Measurements from ENCODE around the gene PPP2R2B. TPM values are rescaled to one million over a fixed set of nuclear protein-coding genes. Genes with fewer than 3 reads are reported as not detected.

PPP2R2B gene
- total RNA-seq, 4 donors from 2014 or later = 1.2 to 2.9 (median 1.9) TPM

DNA sequence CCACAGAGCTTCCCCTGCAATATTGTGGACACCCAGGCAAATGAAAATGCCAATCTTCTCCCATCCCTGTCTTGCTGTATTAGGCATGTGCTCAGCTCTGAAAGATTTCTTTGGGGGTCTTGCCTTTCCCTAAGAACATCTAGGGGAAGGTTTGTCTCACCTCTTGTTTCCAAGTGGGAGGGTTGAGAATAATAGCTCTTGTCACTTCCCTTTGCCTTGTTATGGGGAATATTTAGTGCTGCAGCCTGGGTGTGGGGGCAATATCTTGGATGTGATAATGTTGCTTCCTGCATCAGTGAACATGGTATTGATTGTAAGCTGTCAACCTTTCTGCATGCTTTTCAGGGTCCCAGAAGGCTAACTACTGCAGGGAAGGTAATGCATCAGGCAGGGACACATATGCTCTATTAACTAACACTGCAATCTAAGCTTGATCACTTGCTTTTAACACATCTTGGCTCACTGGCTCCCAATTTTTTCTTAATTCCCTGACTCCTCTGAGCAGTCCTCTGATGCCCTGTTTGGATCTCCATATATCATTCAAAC lies 296.4 kb downstream of the PPP2R2B start:
- Histone ChIP-seq H3K9me3 (no peaks in the 10 kb centered on the region), H3K27ac (no peak overlapping the region), H3K4me3 (no peak overlapping the region), H3K4me1 (no peaks in the 10 kb centered on the region), H3K27me3 (no peaks in the 10 kb centered on the region), H3K36me3 (no peaks in the 10 kb centered on the region)
- no peak for TF ChIP-seq POLR2A (IDR thresholded peaks at IDR 0.05)
- TF ChIP-seq, protein P1, sequence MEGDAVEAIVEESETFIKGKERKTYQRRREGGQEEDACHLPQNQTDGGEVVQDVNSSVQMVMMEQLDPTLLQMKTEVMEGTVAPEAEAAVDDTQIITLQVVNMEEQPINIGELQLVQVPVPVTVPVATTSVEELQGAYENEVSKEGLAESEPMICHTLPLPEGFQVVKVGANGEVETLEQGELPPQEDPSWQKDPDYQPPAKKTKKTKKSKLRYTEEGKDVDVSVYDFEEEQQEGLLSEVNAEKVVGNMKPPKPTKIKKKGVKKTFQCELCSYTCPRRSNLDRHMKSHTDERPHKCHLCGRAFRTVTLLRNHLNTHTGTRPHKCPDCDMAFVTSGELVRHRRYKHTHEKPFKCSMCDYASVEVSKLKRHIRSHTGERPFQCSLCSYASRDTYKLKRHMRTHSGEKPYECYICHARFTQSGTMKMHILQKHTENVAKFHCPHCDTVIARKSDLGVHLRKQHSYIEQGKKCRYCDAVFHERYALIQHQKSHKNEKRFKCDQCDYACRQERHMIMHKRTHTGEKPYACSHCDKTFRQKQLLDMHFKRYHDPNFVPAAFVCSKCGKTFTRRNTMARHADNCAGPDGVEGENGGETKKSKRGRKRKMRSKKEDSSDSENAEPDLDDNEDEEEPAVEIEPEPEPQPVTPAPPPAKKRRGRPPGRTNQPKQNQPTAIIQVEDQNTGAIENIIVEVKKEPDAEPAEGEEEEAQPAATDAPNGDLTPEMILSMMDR (IDR thresholded peaks at IDR 0.05) = no peak
- no peak for DNase-seq

DNA sequence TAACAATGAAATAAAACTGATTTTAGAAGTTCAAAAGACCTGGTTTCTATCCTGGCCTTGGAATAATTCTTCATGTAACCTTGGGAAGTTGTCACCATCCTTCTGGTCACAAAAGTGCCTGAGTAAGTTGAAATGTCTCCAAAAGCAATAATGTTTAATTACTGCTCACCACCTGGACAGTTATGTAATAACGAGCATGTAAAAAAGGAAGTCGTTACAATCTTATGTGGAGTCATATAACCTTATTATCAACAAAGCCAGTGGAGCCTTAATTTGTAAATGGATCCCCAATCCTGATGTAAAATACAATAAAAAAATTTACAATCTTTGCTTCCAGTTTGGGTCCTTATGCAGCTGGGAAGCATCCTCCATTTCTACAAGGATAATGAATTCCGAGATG lies 298.3 kb downstream of the PPP2R2B start:
- no peak for DNase-seq
- H3K36me3 ChIP-seq = no peaks in the 10 kb centered on the region
- no peak overlapping the region for H3K4me3 ChIP-seq
- no peaks in the 10 kb centered on the region for H3K27me3 ChIP-seq
- TF ChIP-seq, protein P1 (IDR thresholded peaks at IDR 0.05) = no peak
- TF ChIP-seq POLR2A (IDR thresholded peaks at IDR 0.05) = no peak
- no peak overlapping the region for H3K27ac ChIP-seq
- peaks cover 0 to 6% (median 0%) of the 10 kb centered on the region in 4 donors for H3K9me3 ChIP-seq
- no peaks in the 10 kb centered on the region for H3K4me1 ChIP-seq

DNA sequence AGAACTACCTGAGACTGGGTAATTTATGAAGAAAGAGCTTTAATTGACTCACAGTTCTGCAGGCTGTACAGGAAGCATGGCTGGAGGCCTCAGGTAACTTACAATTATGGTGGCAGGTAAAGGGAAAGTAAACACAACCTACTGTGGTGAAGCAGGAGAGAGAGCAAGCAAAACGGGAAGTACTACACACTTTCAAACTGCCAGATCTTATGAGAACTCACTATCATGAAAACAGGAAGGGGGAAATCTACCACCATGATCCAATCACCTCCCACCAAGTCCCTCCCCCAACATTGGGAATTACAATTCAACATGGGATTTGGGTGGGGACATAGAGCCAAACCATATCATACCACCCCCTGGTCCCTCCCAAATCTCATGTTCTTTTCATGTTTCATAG lies 303.8 kb downstream of the PPP2R2B start:
- H3K9me3 ChIP-seq = peaks cover 0 to 6% (median 0%) of the 10 kb centered on the region in 4 donors
- no peak overlapping the region for H3K4me3 ChIP-seq
- no peaks in the 10 kb centered on the region for H3K27me3 ChIP-seq
- no peak overlapping the region for H3K27ac ChIP-seq
- H3K4me1 ChIP-seq = no peaks in the 10 kb centered on the region
- no peak for DNase-seq
- H3K36me3 ChIP-seq = no peaks in the 10 kb centered on the region
- TF ChIP-seq, protein P1 (IDR thresholded peaks at IDR 0.05) = no peak
- no peak for TF ChIP-seq POLR2A (IDR thresholded peaks at IDR 0.05)

DNA sequence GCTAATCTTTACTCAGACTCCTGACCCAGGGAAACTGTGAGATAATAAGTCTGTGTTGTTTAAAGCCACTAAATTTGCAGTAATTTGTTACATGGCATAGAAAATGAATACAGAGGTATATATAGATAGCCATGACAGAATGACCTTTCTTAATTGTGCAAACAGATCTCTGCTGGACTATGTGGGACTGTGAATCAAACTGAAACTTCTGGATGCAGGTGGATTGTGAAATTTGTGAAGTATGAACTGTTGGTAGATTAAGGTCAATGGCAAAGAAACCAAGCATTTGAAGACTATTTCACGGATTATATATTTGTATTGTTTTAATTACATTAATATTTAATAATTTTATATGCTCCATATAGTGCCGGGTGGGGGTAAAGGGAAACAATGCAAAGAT lies 310.4 kb downstream of the PPP2R2B start:
- Histone ChIP-seq H3K27ac (no peak overlapping the region), H3K4me1 (no peaks in the 10 kb centered on the region), H3K36me3 (no peaks in the 10 kb centered on the region), H3K9me3 (no peaks in the 10 kb centered on the region), H3K27me3 (no peaks in the 10 kb centered on the region), H3K4me3 (no peak overlapping the region)
- TF ChIP-seq, protein P1 (IDR thresholded peaks at IDR 0.05) = no peak
- no peak for TF ChIP-seq POLR2A (IDR thresholded peaks at IDR 0.05)
- no peak for DNase-seq

DNA sequence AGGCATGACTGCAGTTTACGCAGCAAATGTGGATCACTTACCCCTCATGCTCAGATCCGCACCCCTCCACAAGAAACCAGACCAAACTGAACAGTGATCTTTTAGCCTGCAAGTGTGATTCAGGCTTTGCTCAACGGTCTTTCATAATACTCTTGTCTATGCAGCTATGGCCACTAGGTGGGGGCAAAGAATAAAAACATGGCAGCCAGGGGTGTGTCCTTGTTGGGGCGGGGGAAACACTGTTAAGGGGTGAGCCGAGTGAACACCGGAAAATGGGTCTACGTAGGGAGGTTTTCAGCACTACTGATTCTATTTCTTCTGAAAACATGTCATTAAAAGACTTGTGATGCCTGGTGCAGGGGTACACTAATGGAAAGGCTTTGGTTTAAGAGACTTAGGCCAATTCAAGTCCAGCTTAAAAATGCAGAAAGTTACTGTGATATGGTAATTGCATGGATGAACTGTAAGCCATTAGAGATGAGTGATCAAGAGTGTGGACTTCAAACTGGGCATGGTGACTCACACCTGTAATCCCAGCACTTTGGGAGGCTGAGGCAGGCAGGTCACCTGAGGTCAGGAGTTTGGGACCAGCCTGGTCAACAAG lies 312.7 kb downstream of the PPP2R2B start:
- DNase-seq = peak in 1 of 3 donors; percentile 47
- Histone ChIP-seq H3K4me1 (no peaks in the 10 kb centered on the region), H3K27ac (no peak overlapping the region), H3K27me3 (no peaks in the 10 kb centered on the region), H3K4me3 (no peak overlapping the region), H3K36me3 (no peaks in the 10 kb centered on the region), H3K9me3 (no peaks in the 10 kb centered on the region)
- TF ChIP-seq, protein P1 (IDR thresholded peaks at IDR 0.05) = peak in 5 of 6 experiments; percentile 8 to 49 (median 43)
- no peak for TF ChIP-seq POLR2A (IDR thresholded peaks at IDR 0.05)

All from Peyer's patch (tissue), 4 donors.